NCI-H345 (cell line): ENCODE measurements around the gene MYCBPAP.
A peak's percentile ranks its signal among the peaks of the same experiment; 100 is the strongest.

Experiments
- DNase-seq: peaks from one replicate; lab custom pipeline; 2025; lab: John Stamatoyannopoulos, UW

Gene MYCBPAP

DNA sequence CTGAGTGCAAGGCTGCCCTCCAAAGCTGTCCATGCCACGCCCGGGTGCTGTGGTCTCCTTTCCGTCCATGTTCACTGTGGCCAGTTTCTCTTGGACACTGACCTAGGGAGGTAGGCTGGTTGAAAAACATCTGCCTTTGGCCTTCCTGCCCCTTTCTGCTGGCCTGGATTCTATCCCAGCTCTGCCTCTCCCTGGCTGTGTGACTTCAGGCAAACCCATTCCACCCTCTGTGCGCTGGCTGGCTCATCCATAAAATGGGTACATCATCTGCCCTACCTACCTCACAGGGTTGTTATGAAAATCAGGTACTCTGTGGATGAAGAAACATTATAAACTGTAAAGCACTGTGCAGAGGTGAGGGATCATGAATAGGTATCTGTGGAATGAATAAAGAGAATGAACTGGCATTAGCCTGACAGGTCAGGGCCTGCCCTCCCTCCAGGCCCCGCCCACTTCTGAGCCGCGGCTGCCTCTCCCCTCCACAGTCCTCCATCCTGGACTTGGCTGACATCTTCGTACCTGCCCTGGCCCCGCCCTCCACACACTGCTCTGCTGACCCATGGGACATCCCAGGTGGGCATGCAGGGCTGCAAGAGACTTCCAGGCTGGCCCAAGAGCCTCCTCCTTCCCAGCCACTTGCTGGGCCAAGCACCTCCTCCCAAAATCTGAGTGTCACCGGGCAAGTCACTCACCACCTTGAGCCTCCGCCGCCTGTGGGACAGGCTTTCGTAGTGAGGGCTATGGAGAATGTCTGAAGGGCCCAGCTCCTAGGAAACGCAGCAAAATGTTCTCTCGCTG is 31.7 kb downstream of the MYCBPAP start:
- DNase-seq: peak; percentile 14

DNA sequence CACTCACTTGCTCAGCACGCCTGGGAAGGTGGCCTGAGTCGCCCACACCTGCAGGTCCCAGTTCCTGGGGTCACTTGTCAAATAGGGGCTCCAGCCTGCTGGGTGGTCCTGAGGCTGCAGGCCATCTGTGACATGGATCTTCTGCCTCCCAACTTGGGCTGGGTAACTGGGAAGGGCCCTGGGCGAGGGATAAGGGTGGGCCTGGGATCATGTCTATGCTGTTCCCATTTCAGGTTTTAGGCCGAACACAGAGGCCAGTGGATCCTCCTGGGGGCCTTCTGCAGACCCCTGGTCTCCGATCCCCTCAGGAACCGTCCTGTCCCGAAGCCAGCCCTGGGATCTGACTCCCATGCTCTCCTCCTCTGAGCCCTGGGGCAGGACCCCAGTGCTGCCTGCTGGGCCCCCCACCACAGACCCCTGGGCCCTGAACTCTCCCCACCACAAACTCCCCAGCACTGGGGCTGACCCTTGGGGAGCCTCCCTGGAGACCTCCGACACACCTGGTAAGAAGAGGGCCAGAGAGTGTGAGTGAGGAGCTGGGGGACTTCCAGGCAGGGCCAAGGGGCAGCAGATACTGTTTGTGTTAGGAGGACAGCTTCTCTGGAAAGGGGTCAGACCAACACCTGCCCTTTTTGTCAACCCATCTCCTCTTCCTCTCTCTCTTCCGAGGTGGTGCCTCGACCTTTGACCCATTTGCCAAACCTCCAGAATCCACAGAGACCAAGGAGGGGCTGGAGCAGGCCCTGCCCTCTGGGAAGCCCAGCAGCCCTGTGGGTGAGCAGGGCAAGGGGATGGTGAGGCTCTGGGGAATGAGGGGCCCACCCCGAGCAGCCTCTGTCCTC is 32.5 kb downstream of the MYCBPAP start:
- no peak for DNase-seq

DNA sequence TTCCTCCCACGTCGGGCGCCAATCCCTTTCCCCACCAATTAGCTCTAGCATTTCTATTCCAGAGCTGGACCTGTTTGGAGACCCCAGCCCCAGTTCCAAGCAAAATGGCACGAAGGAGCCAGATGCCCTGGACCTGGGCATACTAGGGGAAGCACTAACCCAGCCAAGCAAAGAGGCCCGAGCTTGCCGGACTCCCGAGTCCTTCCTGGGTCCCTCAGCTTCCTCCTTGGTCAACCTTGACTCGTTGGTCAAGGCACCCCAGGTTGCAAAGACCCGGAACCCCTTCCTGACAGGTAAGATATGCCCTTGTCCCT is 33.1 kb downstream of the MYCBPAP start:
- no peak for DNase-seq

DNA sequence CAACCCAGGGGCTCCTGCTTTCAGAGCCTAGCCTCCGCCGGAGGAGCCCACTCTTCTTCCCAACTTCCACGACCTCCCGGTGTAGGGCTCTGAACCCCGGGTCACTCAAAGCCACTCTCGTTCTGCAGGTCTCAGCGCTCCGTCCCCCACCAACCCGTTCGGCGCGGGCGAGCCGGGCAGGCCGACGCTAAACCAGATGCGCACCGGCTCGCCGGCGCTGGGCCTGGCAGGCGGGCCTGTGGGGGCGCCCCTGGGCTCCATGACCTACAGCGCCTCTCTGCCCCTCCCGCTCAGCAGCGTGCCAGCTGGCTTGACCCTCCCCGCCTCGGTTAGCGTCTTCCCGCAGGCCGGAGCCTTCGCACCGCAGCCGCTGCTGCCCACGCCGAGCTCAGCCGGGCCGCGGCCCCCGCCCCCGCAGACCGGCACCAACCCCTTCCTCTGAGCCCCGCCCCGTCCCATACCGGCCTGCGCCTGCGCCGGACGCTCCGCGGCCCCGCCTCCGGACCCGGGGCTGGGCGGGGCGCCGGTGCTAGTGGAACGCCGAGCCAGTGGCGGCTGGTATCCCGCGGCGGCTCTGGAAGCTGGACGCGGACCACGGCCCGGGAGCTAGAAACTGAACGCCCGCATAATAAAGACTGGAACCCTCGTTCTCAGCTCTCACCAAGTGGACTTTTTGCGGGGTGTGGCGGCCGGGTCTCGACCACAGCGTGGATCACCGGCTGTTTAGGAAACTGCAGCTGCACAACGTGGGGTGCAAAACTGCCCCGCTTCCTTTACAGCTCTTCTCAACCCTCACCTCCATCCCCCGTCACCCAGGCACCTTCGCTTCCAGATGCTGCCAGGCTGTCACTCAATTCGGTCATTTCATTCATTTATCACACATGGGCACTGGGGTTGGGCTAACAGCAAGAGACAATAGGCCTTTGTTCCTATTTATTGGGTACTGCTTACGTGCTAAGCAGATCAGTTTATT is 33.8 kb downstream of the MYCBPAP start:
- peak; percentile 90 for DNase-seq

DNA sequence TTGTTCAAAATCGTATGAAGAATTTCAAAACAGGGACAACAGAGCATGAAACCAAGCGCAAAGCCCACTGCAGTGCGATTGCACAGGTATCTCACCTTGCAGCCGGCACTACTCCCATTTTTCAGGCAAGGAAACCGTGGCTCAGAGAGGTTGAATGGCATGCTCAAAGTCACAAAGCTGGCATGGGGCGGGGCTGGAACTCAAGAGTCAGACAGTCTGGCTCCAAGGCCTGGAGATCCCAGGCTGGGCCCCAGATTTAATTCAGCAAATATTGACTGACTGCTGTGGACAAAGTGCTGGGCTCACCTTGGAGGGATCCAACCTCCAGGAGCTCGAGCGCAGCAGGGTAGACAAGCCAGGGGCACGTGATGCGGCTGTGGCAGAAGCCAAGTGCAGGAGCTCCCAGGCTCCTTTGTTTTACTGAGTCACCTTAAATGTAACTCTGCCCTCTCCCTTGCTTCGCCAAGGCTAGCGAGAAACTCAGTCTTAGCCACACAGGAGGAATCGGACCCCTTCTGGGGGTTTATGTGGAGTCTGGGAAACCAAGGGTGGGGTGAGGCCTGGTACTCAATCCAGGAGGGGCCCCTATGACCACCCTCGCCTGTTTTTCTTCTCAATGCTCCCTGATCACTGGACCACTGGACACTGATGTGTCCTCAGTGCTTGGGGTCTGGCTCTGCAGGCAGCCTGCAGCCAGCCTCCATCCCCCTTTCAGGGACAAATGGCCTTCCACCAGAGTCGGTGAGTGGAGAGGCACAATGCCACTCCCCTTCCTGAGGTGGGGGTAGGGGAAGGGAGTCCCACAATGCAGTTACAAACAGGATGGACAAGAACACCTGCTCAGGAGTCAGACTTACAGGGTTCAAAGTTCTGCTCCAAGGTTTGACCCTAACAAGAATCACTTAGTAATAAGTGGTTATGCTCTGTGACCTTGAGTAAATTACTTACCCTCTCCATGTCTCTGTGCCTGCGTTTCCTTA is 34.8 kb downstream of the MYCBPAP start:
- no peak for DNase-seq

DNA sequence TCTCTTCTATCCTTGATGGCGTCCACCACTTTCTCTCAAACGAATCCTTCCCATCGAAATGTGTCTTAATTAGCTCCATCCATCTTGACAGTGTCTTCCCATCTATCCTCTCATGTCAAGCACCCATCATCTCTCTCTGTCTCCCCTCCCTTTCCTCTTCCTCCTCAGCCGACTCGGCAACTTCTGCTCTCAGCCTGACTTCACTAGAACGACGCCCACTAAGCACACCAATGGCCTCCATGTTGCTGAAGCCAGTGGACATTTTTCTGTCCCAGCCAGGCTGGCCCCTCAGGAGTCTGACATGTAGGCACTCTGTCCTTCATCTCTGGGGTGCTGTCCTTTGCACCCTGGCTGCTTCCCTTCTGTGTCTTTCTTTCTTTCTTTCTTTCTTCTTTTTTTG is 36.3 kb downstream of the MYCBPAP start:
- no peak for DNase-seq

DNA sequence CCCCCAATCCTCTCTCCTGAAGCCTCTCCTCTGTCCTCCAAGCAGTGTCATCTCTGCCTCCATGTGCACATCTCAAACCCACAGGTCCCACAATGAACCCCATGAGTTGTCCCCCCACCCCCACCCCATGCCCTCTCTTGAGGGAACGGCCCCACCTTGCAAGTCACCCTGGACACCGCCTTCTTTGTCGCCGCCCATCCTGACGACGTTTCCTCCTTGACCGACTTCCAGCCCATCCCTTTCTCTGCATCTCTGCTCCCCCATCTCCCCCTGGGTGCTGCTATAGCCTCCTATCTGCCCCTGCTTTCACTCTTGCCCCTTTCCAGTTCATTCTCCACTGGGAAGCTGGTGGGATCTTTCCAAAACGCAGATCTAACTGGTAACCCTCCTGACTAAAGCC is 37.1 kb downstream of the MYCBPAP start:
- DNase-seq: no peak

DNA sequence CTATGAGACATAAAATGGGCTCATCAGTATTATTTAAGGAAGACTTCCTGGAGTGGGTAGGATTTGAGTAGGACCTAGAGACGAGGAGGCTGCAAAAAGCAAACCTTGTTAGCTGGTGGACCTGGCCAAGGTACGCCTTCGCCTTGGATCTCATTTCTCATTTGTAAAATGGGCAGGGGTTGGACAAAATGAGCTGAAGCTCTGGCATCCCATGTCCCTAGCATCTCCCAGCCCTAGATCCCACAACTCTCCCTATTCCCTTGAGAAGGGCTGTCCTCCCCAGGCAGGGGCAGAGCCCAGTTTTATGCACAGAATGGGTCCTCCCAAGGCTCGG is 38.4 kb downstream of the MYCBPAP start:
- no peak for DNase-seq

DNA sequence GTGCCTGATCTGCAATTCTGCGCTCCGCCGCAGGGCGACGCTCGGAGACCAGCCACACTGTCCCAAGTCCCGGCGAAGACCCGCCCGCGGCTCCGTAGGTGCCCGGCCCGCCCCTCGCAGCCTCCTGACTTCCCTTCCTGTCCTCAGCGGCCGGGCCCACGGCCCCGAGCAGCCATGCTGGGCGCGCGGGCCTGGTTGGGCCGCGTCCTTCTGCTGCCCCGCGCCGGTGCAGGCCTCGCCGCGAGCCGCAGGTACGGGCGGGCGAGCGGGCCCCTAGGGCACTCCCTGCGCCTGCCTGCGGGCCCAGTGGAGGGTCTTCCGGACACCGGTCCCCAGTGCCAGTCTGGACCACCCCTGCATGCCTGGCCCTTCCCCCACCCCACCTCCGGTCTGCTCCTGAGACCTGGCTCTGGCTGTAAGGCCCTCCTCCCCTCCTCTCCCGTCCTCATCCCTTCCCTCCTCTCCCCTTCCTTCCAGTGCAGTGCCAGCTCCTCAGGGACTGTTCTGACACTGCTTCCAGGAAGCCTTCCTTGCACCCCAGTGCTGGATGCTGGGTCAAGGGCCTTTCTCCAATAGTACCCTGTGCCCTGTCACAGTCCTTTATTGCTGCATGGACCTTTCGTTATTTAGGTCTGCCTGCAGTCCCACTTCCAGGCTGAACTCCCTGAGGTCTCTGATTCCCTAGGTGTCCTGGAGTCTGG is 38.9 kb downstream of the MYCBPAP start, which contains the start of gene SPATA20:
SPATA20 (plus strand) TSS at position 140 of the 701 bp plus-strand sequence; CDS start at position 175, 35 bp downstream.
- peak; percentile 88 for DNase-seq

DNA sequence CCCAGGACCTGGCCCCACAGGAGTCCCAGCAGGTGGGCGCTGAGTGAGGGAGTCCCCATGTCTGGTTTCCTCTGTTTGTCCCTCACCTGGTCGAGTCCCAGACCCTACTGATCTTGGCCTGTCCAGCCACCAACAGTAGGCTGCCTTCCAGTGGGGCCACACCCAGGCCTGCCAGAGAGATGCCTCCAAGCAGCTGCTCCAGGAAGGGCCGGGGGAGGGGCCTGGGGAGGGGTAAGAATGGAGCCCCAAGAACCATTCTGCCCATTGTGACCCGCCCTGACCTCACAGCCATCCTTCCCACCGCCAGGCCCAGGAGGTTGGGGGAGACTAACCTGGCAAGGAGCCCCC is 39.5 kb downstream of the MYCBPAP start:
- DNase-seq: no peak

DNA sequence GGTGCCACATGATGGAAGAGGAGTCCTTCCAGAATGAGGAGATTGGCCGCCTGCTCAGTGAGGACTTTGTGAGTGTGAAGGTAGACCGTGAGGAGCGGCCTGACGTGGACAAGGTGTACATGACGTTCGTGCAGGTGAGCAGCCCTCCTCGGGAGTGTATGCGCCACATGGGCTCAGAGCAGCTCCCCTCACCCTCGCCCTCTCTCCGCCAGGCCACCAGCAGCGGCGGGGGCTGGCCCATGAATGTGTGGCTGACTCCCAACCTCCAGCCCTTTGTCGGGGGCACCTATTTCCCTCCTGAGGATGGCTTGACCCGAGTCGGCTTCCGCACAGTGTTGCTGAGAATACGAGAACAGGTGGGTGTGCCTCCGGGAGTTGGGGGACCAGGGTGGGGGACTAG is 40.6 kb downstream of the MYCBPAP start:
- DNase-seq: no peak

DNA sequence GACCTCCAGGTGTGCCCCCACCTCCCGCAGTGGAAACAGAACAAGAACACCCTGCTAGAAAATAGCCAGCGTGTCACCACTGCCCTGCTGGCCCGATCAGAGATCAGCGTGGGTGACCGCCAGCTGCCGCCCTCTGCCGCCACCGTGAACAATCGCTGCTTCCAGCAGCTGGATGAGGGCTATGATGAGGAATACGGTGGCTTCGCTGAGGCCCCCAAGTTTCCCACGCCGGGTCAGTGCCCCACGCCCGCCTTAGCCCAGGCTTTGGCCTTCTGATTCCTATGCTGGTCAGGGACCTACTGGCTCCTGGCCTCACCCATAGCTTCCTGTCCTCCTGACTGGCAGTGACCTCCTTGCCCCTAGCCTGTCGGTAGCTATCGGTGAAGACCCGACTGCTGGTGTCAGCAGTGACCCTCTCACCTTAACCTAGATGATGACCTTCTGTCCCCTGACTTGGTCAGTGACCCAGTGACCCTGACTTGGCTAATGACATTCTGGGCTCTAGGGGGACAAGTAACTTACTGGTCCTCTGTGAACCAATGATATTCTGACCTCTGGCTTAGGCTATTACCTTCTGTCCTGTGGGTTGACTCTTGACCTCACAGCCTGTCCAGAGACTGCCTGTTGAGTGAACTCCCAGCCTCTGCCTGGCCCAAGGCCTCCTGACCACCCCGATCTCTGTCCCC is 41.2 kb downstream of the MYCBPAP start:
- no peak for DNase-seq

DNA sequence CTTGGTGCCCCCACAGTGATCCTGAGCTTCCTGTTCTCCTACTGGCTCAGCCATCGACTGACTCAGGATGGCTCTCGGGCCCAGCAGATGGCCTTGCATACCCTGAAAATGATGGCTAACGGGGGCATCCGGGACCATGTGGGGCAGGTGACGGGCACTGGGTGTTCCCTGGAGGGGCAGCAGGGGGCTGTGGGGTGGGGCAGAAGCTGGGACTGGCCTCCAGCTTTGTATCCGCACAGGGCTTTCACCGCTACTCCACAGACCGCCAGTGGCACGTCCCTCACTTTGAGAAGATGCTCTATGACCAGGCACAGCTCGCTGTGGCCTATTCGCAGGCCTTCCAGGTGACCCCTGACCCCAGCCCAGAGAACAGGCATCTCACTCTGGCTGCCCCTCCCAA is 41.7 kb downstream of the MYCBPAP start:
- no peak for DNase-seq

DNA sequence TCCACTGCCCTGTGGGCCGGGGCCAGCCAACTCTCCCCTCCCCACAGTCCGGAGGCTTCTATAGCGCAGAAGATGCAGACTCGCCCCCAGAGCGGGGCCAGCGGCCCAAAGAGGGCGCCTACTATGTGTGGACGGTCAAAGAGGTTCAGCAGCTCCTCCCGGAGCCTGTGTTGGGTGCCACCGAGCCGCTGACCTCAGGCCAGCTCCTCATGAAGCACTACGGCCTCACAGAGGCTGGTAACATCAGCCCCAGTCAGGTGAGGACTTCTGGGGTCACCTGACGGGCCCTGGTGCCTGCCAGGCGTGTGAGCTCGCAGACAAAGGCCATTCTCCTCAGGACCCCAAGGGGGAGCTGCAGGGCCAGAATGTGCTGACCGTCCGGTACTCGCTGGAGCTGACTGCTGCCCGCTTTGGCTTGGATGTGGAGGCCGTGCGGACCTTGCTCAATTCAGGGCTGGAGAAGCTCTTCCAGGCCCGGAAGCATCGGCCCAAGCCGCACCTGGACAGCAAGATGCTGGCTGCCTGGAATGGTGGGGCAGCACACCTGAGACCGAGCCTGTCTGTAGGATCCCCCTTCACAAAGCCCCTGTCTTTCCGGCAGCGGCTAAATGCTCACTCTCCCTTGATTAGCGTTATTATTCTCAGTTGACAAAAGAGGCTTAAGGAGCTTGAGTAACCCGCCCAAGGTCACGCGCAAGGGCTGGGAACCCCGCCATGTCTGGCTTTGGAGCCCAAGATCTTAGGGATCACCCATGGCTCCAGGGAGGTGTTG is 42.6 kb downstream of the MYCBPAP start:
- DNase-seq: peak; percentile 57

DNA sequence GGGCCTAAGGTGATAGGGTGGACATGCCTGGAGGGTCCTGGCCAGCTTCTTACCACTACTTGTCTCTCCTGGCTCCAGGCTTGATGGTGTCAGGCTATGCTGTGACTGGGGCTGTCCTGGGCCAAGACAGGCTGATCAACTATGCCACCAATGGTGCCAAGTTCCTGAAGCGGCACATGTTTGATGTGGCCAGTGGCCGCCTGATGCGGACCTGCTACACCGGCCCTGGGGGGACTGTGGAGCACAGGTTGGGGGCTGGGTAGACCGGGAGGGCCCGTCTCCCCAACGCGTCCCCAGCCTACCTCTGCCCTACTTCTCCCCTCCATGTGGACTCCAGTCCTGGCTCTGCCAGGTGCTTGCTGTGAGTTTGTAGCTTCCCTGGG is 43.2 kb downstream of the MYCBPAP start:
- DNase-seq: no peak

DNA sequence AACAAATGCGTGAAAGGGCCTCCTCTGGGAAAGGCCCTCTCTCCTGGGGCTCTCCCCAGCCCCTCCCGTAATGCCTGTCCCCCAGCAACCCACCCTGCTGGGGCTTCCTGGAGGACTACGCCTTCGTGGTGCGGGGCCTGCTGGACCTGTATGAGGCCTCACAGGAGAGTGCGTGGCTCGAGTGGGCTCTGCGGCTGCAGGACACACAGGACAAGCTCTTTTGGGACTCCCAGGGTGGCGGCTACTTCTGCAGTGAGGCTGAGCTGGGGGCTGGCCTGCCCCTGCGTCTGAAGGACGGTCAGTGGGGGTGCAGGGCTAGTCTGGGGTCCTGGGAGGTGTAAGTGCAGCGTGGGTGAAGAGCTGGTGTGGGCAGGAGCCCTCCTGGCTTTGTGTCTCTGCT is 43.6 kb downstream of the MYCBPAP start:
- DNase-seq: no peak

DNA sequence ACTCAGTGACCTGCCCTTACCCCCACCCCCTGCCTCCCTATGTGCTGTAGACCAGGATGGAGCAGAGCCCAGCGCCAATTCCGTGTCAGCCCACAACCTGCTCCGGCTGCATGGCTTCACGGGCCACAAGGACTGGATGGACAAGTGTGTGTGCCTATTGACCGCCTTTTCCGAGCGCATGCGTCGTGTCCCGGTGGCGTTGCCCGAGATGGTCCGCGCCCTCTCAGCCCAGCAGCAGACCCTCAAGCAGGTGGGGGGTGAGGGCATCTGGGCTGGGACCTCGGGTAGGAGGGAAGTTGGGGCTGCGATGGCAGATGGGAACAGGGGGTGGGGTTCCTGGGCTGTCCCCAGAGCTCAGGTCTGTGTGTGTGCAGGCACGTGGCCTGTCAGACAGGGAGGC is 46.0 kb downstream of the MYCBPAP start:
- no peak for DNase-seq

DNA sequence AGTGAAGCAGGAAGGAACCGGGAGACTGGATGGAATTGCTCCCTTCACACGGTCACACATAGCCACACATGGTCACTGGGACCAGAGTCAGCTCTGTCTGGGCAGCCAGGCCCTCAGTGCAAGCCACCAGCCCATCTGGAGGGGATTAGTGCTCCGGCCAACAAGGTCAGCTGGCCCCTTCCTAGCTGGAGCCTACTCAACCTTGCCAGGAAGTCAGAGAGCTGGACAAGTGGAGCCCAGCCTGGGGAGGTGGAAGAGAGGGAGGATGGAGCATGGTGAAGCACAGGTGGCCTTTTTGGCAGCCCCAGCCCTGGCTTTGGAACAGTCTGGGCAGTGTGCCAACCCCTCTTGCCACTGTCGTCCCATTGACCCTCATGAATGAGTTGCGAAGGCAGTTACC is 48.6 kb downstream of the MYCBPAP start:
- DNase-seq: peak; percentile 67

DNA sequence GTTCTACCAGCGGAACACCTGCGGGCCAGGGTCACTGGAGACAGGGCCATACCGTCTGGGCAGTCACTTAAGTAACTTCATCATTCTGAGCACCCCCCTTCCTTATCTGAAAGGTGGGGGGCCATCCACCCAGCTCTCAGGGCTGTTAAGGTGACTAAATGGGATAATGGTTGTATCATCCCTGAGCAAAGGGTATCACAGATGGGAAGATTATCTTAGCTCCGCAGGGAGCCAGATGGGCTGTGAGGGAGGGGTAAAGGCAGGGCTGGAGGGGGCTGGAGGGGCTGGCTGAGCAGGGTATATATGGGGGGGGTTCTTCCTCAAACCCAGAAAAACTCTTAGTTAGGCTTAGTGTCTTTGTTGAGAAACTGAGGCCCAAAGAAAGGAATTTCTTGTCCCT is 49.4 kb downstream of the MYCBPAP start:
- no peak for DNase-seq
